ENCODE data around the gene TTC17.

DNA sequence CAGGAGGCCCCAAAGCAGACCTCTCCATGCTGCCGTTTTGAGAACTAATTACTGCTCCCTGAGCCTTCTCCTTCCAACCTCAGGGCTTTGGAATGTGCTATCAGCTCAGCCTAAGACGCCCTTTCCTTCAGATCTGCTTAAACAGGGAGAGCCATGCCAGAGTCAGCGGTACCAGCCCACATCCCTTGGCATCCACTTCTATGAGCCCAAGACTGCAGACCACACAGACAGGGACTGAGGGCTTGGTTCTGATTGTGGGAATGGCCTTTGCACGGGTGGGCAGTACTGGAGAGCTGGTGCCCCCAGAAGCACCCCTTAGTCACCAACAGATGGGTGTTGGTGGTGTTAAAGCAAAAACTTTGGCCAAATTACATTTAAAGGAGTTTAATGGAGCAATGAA is 146.5 kb downstream of the TTC17 start:
- no peak for TF ChIP-seq POLR2A (IDR thresholded peaks at IDR 0.05)
- TF ChIP-seq, protein P1, sequence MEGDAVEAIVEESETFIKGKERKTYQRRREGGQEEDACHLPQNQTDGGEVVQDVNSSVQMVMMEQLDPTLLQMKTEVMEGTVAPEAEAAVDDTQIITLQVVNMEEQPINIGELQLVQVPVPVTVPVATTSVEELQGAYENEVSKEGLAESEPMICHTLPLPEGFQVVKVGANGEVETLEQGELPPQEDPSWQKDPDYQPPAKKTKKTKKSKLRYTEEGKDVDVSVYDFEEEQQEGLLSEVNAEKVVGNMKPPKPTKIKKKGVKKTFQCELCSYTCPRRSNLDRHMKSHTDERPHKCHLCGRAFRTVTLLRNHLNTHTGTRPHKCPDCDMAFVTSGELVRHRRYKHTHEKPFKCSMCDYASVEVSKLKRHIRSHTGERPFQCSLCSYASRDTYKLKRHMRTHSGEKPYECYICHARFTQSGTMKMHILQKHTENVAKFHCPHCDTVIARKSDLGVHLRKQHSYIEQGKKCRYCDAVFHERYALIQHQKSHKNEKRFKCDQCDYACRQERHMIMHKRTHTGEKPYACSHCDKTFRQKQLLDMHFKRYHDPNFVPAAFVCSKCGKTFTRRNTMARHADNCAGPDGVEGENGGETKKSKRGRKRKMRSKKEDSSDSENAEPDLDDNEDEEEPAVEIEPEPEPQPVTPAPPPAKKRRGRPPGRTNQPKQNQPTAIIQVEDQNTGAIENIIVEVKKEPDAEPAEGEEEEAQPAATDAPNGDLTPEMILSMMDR (IDR thresholded peaks at IDR 0.05 in 8 of 11, conservative IDR thresholded peaks at IDR 0.05 in 3 of 11), result no peak

Data from spleen (tissue), 7 donors.